ENCODE measurements around the gene MCF2L2.

MCF2L2 gene

DNA sequence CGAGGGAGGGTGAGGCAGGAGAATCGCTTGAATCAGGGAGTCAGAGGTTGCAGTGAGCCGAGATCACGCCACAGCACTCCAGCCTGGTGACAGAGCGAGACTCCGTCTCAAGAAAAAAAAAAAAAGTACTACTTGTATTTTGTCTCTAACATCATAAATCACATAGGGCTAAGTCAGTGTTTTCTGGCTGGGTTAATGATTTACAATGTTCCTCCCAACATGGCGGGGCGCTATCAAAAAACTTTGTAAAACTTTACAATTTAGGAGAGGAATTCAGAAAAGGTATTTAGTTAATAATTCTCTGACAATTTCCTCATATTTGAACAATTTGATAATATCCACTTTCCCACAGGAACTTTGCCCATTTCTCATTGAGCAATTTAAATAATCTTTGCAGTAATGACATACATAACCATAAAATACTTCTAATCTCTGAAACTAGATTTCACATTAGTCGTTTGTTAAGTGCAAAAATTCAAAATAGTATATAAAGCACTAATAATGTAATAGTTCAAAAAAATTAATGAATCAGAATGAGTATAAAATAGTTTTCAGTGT lies 202.0 kb downstream of the MCF2L2 start:
- no peak for DNase-seq (ENCODE audit: low read depth)
- no peak overlapping the region for H3K4me3 ChIP-seq (replicated peaks; ENCODE audit: low read depth, low read length)
- TF ChIP-seq, protein P1, sequence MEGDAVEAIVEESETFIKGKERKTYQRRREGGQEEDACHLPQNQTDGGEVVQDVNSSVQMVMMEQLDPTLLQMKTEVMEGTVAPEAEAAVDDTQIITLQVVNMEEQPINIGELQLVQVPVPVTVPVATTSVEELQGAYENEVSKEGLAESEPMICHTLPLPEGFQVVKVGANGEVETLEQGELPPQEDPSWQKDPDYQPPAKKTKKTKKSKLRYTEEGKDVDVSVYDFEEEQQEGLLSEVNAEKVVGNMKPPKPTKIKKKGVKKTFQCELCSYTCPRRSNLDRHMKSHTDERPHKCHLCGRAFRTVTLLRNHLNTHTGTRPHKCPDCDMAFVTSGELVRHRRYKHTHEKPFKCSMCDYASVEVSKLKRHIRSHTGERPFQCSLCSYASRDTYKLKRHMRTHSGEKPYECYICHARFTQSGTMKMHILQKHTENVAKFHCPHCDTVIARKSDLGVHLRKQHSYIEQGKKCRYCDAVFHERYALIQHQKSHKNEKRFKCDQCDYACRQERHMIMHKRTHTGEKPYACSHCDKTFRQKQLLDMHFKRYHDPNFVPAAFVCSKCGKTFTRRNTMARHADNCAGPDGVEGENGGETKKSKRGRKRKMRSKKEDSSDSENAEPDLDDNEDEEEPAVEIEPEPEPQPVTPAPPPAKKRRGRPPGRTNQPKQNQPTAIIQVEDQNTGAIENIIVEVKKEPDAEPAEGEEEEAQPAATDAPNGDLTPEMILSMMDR (IDR thresholded peaks at IDR 0.05; ENCODE audit: low read length, missing control alignments), result no peak

GRCh38 chr3:183224180-183224970 lies 204.0 kb downstream of the MCF2L2 start:
- no peak for DNase-seq (ENCODE audit: low read depth)
- TF ChIP-seq, protein P1 (IDR thresholded peaks at IDR 0.05; ENCODE audit: low read length, missing control alignments), result no peak
- no peak overlapping the region for H3K4me3 ChIP-seq (replicated peaks; ENCODE audit: low read depth, low read length)

DNA sequence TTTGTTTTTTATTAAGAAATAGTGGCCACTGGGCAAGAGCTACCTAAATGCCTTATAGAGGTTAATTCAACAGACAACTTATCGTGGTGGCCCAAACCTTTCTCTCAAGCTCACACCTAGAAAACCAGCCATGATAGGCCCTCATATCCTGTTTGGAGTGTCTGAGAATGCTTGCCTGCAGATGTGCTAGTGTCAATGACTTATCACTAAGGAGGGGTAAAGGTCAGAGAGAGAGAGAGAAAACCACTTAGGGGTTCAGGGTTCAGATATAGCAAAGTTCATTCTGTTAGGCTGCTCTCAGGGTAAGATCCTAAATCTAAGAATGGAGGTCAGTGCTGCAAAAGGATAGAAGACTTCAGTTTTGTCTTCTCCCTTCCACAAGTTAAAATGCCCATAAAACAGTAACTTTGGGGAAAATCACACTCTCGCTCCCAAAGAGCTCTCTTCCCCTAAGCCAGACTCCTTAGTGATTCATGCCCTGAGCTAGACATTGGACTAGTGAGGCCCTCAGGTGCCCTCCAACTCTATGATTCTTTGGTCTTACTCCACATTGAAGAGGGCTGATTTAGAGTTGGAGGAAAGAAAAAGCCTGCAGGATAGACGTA lies 205.7 kb downstream of the MCF2L2 start:
- H3K4me3 ChIP-seq (replicated peaks; ENCODE audit: low read depth, low read length), result no peak overlapping the region
- TF ChIP-seq, protein P1 (IDR thresholded peaks at IDR 0.05; ENCODE audit: low read length, missing control alignments), result no peak
- no peak for DNase-seq (ENCODE audit: low read depth)

DNA sequence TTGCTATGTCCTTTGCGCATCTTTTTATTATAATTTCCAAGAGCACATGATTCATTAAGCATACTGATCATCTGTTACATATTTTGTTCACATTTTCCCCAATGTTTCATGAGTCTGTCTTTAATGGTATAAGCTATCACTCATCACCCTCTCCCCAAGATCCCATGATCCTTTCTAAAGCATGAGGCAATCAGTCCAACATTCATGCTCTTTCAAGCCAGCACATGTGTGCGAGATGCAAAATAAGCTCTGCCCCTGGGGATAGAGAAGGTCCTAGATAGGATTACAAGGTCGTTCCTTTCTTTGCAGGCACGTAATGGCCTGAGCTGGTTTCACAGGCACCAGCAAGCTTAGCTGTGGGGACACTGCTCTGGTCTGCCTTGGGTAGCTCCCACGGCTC lies 207.6 kb downstream of the MCF2L2 start:
- TF ChIP-seq, protein P1 (IDR thresholded peaks at IDR 0.05; ENCODE audit: low read length, missing control alignments), result no peak
- no peak overlapping the region for H3K4me3 ChIP-seq (replicated peaks; ENCODE audit: low read depth, low read length)
- DNase-seq (ENCODE audit: low read depth), result no peak

- TF ChIP-seq, protein P1 (IDR thresholded peaks at IDR 0.05; ENCODE audit: low read length, missing control alignments), result no peak
- DNase-seq (ENCODE audit: low read depth), result no peak
- no peak overlapping the region for H3K4me3 ChIP-seq (replicated peaks; ENCODE audit: low read depth, low read length)
Observed at GRCh38 chr3:183218826-183219225, 209.6 kb downstream of the MCF2L2 start.

DNA sequence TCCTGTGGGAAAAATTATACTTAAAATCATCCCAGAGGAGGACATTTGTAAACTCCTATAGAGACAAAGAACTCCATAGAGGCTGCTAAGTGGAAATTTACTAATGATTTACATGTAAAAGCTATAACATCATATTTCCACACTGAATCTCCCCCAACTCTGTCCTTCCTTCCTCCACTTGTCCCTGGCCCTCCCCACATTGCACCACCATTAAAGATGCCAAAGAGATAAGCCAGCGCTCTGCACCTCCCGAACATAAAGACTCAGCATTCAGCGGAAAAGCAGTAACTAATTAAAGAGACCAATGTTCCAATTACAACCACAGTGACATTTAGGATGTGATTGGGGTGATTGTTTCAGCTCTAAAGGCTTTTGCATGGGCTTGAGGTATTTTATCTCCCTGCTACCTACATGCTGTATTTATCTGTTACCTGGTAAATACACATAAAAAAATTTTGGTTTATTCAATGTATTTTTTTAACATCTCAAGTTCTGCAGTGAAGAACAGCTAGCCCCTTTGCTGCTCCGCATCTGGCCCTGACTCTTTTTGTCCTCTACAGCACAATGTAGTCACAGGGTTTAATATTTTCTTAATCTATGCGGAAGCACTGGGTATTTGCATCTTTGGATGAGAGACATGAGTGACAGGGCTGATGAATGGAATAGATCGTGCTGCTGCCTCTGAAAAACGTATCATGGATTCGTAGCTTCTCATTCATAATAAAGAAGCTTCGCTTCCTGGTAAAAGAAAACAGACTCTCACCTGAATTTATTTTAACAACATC lies 210.7 kb downstream of the MCF2L2 start:
- no peak overlapping the region for H3K4me3 ChIP-seq (replicated peaks; ENCODE audit: low read depth, low read length)
- TF ChIP-seq, protein P1 (IDR thresholded peaks at IDR 0.05; ENCODE audit: low read length, missing control alignments), result no peak
- DNase-seq (ENCODE audit: low read depth), result no peak
